Lower lobe of right lung (tissue), 2 donors: ENCODE results near the gene PRSS48. TPM values are rescaled to one million over a fixed set of nuclear protein-coding genes. Genes with fewer than 3 reads are reported as not detected.
A peak's percentile ranks its signal among the peaks of the same experiment; 100 is the strongest.

ENCODE experiments used
- ATAC-seq, 2 donors: fragments of 200-7000 bp; cut with Tn5 transposase; one replicate each; pipeline ENCODE4 v1.9.1; 2020 to 2022; ENCODE audit warnings: mild to moderate bottlenecking in 2 of 2, moderate library complexity in 2 of 2
- DNase-seq: peaks from one replicate; pipeline ENCODE4 v3.0.0-alpha.2; 2020
- H3K27ac ChIP-seq: fragments of 200-600 bp; one replicate; pipeline ENCODE4 v1.8.0; 2022
- H3K27me3 ChIP-seq: fragments of 200-600 bp; one replicate; pipeline ENCODE4 v1.8.0; 2022; ENCODE audit warnings: low read depth
- H3K36me3 ChIP-seq: fragments of 200-600 bp; one replicate; pipeline ENCODE4 v1.8.0; 2022; ENCODE audit warnings: mild to moderate bottlenecking
- H3K4me1 ChIP-seq: fragments of 200-600 bp; one replicate; pipeline ENCODE4 v1.8.0; 2022
- H3K4me3 ChIP-seq: fragments of 200-600 bp; one replicate; pipeline ENCODE4 v1.8.0; 2022; ENCODE audit warnings: mild to moderate bottlenecking
- H3K9me3 ChIP-seq: fragments of 200-600 bp; one replicate; pipeline ENCODE4 v1.8.0; 2022
- intact Hi-C: fragments of 100-400 bp; cut with DNase I; formaldehyde crosslinking; loops from one replicate; pipeline ENCODE4 v1.11.0; 2022
- total RNA-seq: library from RNA; stranded (reverse); fragmentation: NEBNext Ultra II Directional; extraction: Animal tissue kit (Norgen Biotek cat#: 25700); gene quantifications from one replicate; pipeline ENCODE4 v1.2.1, GENCODE V29; 2021
- TF ChIP-seq, protein P1 (sequence below): fragments of 200-600 bp; IDR thresholded peaks from one replicate; pipeline ENCODE4 v1.8.0; 2022; ENCODE audit warnings: antibody characterized with exemption, mild to moderate bottlenecking
- donor health status: DM: no; HTN: yes; CAD: no; lungs with severe emphysema.

PRSS48 gene
- total RNA-seq, 1 donor from 2014 or later, result not detected

DNA sequence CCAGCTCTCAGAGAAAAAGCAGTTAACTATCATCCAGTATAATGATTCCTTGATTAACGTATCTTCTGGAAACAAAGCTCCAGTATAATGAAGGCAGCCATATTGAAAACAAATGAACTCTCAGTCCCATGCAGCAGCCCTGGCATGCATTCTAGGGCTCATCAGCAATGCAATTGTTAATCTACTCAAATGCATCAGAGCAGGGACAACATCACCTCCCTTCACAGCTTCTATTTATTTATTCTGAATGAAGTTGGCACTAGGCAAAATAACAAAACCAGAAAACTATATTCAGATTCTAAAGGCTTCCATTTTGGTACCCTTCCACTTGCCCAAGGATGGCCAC lies 37.0 kb downstream of the PRSS48 start:
- no peak overlapping the region for H3K27ac ChIP-seq
- no peak for ATAC-seq
- intact Hi-C loops, result no loop called here

DNA sequence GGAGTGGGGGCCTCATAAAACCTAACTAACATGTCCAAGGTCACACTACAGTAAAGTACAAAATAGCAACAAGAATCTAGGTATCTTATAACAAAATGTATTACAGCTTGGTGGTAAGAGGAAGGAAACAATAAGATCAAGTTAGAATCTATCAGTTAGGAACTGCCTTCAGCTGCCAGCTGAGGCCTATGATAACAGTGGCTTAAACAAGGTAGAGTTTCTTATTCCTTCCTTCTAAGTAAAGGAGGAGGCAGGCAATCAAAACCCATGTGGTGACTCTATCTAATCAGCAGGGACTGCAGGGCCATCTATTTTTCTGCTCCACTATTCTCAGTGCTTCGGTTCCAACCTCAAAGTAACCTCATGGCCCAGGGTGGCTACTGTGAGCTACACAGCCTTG lies 37.5 kb downstream of the PRSS48 start:
- no peak overlapping the region for H3K4me3 ChIP-seq
- peaks cover 41% of the 10 kb centered on the region for H3K4me1 ChIP-seq
- no peak for ATAC-seq

More for the DNA sequence above, 37.0 kb downstream of the PRSS48 start:
- Histone ChIP-seq H3K9me3 (no peaks in the 10 kb centered on the region), H3K36me3 (no peaks in the 10 kb centered on the region), H3K4me1 (peaks cover 41% of the 10 kb centered on the region), H3K4me3 (no peak overlapping the region), H3K27me3 (no peaks in the 10 kb centered on the region)
- no peak for DNase-seq
- TF ChIP-seq, protein P1, sequence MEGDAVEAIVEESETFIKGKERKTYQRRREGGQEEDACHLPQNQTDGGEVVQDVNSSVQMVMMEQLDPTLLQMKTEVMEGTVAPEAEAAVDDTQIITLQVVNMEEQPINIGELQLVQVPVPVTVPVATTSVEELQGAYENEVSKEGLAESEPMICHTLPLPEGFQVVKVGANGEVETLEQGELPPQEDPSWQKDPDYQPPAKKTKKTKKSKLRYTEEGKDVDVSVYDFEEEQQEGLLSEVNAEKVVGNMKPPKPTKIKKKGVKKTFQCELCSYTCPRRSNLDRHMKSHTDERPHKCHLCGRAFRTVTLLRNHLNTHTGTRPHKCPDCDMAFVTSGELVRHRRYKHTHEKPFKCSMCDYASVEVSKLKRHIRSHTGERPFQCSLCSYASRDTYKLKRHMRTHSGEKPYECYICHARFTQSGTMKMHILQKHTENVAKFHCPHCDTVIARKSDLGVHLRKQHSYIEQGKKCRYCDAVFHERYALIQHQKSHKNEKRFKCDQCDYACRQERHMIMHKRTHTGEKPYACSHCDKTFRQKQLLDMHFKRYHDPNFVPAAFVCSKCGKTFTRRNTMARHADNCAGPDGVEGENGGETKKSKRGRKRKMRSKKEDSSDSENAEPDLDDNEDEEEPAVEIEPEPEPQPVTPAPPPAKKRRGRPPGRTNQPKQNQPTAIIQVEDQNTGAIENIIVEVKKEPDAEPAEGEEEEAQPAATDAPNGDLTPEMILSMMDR, result no peak

DNA sequence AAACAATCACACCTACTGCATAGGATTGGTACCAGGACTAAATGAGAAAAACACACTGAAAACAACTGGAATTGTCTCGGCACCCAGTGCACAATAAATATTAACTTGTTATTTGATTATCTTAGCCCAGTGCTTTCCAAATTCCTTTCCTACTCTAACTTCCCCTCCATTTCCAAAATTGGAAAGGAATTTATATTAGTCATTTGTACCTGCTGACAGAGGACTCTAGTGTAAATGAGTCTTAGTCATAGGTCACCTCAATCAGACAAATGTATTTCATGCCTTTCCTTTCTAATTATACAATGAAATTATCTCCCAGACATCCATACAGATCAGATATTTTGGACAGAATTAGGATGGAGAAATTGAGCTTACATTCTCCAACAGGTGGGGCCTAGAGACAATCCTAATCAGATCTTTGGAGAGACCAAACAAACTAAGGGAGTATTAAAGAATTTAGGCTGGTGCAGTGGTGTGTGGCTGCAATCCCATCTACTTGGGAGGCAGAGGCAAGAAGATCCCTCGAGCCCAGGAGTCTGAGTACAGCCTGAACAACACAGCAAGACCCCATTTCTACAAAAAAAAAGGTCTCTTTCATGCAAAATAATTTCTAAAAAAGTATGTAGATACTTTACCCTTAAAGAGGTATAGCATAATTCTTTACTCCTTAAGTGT lies 38.4 kb downstream of the PRSS48 start:
- peaks cover 41% of the 10 kb centered on the region for H3K4me1 ChIP-seq
- TF ChIP-seq, protein P1, result no peak
- intact Hi-C loops, result no loop called here
- H3K27ac ChIP-seq, result peak overlapping the region; percentile 38
- H3K36me3 ChIP-seq, result no peaks in the 10 kb centered on the region
- peak; percentile 71 to 92 for ATAC-seq
- no peaks in the 10 kb centered on the region for H3K9me3 ChIP-seq
- no peak for DNase-seq
- H3K4me3 ChIP-seq, result no peak overlapping the region
- no peaks in the 10 kb centered on the region for H3K27me3 ChIP-seq

More for the DNA sequence above, 37.5 kb downstream of the PRSS48 start:
- TF ChIP-seq, protein P1, result no peak
- Histone ChIP-seq H3K9me3 (no peaks in the 10 kb centered on the region), H3K27me3 (no peaks in the 10 kb centered on the region), H3K36me3 (no peaks in the 10 kb centered on the region), H3K27ac (peak overlapping the region; percentile 38)
- intact Hi-C loops, result no loop called here
- DNase-seq, result no peak

DNA sequence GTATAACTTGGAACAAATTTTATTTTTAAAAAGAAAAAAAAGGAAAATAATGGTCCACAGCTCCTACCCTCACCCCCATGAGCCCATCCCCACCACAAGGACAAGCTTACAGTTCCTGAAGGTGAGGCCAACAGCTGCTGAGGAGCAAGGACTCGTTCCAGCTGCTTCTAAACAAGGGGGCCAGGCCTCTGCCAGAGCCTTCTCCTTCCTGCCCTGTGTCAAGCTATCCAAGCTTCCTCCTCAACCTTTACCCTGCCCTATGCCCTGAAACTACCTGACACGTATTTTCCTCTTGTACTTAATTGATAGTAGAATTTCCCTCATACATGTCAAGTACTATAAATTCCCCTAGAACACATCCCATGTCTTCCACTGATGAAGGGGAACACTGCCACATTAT lies 39.7 kb downstream of the PRSS48 start:
- Histone ChIP-seq H3K36me3 (no peaks in the 10 kb centered on the region), H3K9me3 (no peaks in the 10 kb centered on the region), H3K4me3 (no peak overlapping the region), H3K27ac (no peak overlapping the region), H3K4me1 (peaks cover 39% of the 10 kb centered on the region), H3K27me3 (no peaks in the 10 kb centered on the region)
- TF ChIP-seq, protein P1, result no peak
- DNase-seq (no peak), ATAC-seq (no peak)
- intact Hi-C loops, result no loop called here

DNA sequence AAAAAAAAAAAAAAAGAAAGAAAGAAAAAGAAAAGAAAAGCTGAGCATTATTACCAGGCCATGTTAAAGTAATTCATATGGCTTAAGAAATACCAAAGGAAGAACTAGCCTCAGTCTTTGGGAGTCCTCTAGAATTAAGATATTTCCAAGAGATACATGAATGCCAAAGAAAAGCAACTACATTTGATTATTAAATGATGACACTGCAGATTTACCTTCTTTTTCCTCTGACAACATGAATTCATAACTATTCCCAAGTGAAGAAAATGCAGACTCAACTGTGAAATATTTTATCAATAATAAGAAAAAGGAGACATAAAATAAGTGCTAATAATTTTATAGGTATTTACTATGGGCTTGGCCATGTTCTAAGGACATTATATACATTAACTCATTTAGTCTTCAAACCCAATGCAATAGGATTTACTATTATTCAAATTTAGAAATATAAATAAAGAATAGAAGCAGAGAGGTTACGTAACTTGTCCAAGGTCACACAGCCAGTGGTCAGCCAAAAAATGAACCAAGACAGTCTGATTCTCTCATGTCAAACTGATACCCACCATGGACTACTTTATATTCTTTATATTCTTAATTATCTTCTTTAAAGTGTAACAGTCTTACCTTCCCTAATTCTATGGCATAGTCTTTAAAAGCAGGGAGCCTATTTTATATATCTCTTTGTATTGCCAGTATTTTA lies 41.5 kb downstream of the PRSS48 start:
- TF ChIP-seq, protein P1, result no peak
- Histone ChIP-seq H3K27ac (no peak overlapping the region), H3K27me3 (no peaks in the 10 kb centered on the region), H3K4me3 (no peak overlapping the region), H3K36me3 (no peaks in the 10 kb centered on the region), H3K4me1 (peaks cover 39% of the 10 kb centered on the region), H3K9me3 (no peaks in the 10 kb centered on the region)
- ATAC-seq, result no peak
- intact Hi-C loops, result no loop called here
- DNase-seq, result no peak
